Mononuclear cell (primary cell): Measurements from ENCODE around the gene DDX24. TPM values are rescaled to one million over a fixed set of nuclear protein-coding genes. Genes with fewer than 3 reads are reported as not detected.

Source experiments
- H3K27me3 ChIP-seq: 2 replicates; pipeline ENCODE4 v1.6.0; 2011; ENCODE audit warnings: low read length, control low read depth; ENCODE audit not compliant: insufficient read depth
- H3K4me1 ChIP-seq: 2 replicates; pipeline ENCODE4 v1.5.1; 2011; ENCODE audit warnings: mild to moderate bottlenecking, low read length, control low read depth; ENCODE audit not compliant: insufficient read depth
- H3K4me3 ChIP-seq: 2 replicates; pipeline ENCODE4 v1.5.1; 2011; ENCODE audit warnings: mild to moderate bottlenecking, low read length, moderate library complexity
- H3K9me3 ChIP-seq: 2 replicates; pipeline ENCODE4 v1.5.1; 2011; ENCODE audit warnings: low read depth, mild to moderate bottlenecking, control low read depth, low read length
- total RNA-seq: library from RNA; depleted of rRNA; stranded (reverse); fragments of >200 nt; gene quantifications from one replicate; pipeline ENCODE4 v1.2.3, GENCODE V29; 2012

DDX24 gene
- total RNA-seq, 1 donor = 319 TPM

GRCh38 chr14:94051115-94051514 lies 29.9 kb downstream of the DDX24 start:
- no peak overlapping the region for H3K4me3 ChIP-seq
- no peaks in the 10 kb centered on the region for H3K4me1 ChIP-seq
- H3K9me3 ChIP-seq = no peaks in the 10 kb centered on the region
- H3K27me3 ChIP-seq = no peaks in the 10 kb centered on the region

DNA sequence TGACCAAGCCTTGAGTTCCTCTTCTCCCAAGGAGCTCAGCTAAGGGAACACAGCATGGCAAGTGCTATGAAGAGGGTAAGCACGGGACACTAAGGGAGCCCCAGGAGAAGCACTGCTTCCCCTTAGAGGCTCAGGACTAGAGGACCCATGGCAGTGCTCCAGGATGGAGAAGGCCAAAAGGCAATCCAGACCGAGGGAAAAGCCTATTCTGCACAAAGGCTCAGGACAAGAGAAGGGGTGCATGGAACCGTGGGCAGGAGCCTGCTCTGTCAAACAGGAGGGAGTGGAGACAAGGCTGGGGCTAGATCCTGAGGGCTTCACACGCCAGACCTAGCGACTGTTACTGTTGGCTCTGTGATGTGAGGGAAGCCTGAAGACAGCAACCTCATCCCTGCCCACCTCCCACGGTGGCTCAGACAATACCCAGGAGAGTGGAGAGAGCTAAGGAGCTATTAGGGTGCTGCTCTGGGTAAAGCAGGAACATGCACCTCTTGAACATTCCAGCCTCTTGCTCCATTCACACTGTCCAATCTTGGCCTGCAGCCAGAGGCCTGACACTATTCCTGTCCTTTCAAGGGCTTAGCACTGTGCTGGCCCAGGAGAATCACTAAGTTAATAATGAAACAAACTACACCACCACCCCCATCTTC lies 30.6 kb downstream of the DDX24 start:
- H3K4me3 ChIP-seq = no peak overlapping the region
- no peaks in the 10 kb centered on the region for H3K27me3 ChIP-seq
- no peaks in the 10 kb centered on the region for H3K9me3 ChIP-seq
- no peaks in the 10 kb centered on the region for H3K4me1 ChIP-seq

DNA sequence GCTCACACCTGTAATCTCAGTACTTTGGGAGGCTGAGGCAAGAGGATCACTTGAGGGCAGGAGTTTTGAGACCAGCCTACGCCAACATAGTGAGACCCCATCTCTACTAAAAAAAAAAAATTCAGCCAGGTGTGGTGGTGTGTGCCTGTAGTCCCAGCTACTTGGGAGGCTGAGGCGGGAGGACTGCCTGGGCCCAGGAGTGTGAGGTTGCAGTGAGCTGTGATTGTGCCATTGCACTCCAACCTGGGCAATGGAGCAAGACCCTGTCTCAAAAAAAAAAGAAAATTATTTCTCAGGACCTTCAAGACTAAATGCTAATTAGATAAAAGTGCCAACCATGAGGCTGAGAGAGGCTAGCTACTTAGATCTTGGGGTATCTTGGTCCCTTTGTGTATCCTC lies 31.4 kb downstream of the DDX24 start:
- no peaks in the 10 kb centered on the region for H3K4me1 ChIP-seq
- no peaks in the 10 kb centered on the region for H3K27me3 ChIP-seq
- H3K9me3 ChIP-seq = no peaks in the 10 kb centered on the region
- no peak overlapping the region for H3K4me3 ChIP-seq

GRCh38 chr14:94048691-94049624 lies 32.0 kb downstream of the DDX24 start:
- Histone ChIP-seq H3K4me3 (no peak overlapping the region), H3K9me3 (no peaks in the 10 kb centered on the region), H3K27me3 (no peaks in the 10 kb centered on the region), H3K4me1 (no peaks in the 10 kb centered on the region)

- Histone ChIP-seq H3K27me3 (no peaks in the 10 kb centered on the region), H3K4me1 (no peaks in the 10 kb centered on the region), H3K9me3 (no peaks in the 10 kb centered on the region), H3K4me3 (no peak overlapping the region)
These were observed 33.4 kb downstream of the DDX24 start for GRCh38 chr14:94047581-94047980.

- H3K4me3 ChIP-seq = no peak overlapping the region
- no peaks in the 10 kb centered on the region for H3K9me3 ChIP-seq
- H3K4me1 ChIP-seq = no peaks in the 10 kb centered on the region
- no peaks in the 10 kb centered on the region for H3K27me3 ChIP-seq
These were observed 34.2 kb downstream of the DDX24 start for GRCh38 chr14:94046696-94047250.

DNA sequence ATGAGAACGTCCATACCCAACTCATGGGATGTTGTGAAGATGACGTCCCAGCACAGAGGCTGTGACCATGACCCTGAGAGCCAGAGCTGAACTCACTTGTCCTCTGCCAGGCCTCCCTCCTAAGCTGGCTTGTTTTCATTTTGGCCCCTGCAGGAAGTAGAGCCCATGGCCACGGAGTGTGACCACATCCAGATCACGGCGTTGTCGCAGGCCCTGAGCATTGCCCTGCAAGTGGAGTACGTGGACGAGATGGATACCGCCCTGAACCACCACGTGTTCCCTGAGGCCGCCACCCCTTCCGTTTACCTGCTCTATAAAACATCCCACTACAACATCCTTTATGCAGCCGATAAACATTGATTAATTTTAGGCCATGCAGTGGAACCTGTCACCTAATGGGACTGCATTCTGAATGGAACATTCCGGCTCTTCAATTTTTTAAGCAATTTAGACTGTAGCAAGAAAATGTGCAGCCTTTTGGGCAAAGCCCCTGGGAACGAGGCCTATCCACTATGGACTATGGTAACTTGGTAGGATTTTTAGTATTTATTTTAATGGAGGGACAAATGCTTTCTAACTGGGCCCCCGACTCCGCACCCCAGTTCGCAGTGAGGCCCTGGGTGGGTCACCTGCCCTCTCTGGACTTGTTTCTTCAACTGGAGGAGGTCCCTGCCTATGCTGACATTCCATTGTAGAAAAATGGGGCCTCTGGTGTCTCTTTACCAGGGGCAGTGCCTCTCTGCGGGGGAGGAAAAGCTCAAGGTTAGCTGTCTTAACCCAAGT lies 35.2 kb downstream of the DDX24 start:
- Histone ChIP-seq H3K4me1 (no peaks in the 10 kb centered on the region), H3K9me3 (no peaks in the 10 kb centered on the region), H3K27me3 (no peaks in the 10 kb centered on the region)

DNA sequence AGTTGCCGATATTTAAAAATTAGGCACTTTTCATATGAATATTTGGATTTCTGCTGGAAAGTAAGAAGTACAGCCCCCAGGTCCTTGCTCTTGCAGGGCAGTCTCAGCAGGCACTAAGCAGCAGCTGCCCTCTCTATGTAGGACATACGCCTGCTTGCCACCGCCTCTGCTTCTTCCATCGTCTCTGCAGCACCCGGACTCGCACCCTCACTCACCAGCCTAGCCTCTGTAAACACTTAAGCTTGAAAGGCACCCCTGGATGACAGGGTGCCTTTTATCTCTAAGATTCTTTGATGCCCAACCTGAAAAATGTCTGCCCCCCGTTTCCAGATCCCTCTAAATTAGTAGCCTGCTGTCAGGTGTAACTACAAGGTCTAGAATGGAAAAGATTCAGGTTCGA lies 35.9 kb downstream of the DDX24 start:
- H3K4me1 ChIP-seq = no peaks in the 10 kb centered on the region

More for the DNA sequence above, 35.2 kb downstream of the DDX24 start:
- no peak overlapping the region for H3K4me3 ChIP-seq

DNA sequence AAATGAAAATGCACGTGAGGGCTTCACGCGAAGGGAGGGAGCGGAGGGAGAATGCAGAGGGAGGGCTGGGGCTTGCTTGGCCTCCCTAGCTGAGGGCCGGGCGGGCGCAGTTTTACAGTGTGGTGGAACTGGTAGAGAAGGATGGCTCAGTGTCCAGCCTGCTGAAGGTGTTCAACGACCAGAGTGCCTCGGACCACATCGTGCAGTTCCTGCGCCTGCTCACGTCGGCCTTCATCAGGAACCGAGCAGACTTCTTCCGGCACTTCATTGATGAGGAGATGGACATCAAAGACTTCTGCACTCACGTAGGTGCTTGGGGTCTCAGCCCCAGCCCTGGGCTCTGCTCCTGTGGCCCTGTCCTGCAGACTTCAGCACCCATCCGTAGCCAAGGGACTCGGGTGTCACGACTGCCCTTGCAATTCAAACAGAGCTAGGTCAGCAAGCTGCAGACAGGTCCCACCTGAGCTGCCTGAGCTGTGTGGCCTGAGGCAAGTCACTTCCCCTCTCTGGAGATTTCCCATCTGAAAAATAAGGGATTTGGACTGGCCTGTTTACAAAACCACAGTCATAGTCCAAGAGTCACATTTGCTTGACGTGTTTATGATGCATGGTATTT lies 36.4 kb downstream of the DDX24 start:
- Histone ChIP-seq H3K27me3 (no peaks in the 10 kb centered on the region), H3K4me3 (no peak overlapping the region), H3K4me1 (no peaks in the 10 kb centered on the region), H3K9me3 (no peaks in the 10 kb centered on the region)

More for the DNA sequence above, 35.9 kb downstream of the DDX24 start:
- H3K4me3 ChIP-seq = no peak overlapping the region
- H3K27me3 ChIP-seq = no peaks in the 10 kb centered on the region
- no peaks in the 10 kb centered on the region for H3K9me3 ChIP-seq

- H3K4me3 ChIP-seq = no peak overlapping the region
- H3K4me1 ChIP-seq = no peaks in the 10 kb centered on the region
- no peaks in the 10 kb centered on the region for H3K27me3 ChIP-seq
- H3K9me3 ChIP-seq = no peaks in the 10 kb centered on the region
These were observed 37.1 kb downstream of the DDX24 start for GRCh38 chr14:94043756-94044475.

DNA sequence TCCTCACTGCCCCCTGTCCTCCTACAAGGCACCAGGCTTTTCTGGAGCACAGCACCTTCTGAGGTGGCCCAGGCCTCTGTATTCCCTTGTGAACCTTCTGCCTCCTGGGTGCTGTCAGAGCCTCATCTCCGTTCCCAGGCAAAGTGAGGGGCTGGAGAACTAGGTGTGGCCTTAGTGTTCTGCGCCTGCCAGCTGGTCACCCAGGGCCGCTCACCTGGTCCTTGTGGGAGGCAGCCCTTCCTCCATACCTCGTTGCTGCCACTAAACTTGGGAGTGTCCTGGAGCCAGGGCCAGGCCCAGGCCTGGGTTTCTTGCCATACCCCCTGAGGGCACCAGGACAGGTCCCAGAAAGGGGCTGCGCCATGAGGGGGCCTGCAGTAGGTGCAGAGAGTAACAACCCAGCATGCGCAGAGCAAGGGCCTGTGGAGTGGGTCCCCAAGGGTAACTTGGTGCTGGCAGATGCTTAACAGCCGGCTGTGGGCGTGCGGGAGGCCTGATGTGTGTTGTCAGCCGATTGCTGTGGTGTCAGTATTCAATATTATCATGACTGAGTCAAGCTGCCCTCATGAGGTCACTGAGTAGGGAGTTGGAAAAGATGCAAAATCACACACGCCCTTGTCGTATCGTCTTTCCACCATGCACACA lies 37.8 kb downstream of the DDX24 start:
- H3K9me3 ChIP-seq = no peaks in the 10 kb centered on the region
- H3K4me3 ChIP-seq = no peak overlapping the region
- H3K27me3 ChIP-seq = no peaks in the 10 kb centered on the region
- no peaks in the 10 kb centered on the region for H3K4me1 ChIP-seq

DNA sequence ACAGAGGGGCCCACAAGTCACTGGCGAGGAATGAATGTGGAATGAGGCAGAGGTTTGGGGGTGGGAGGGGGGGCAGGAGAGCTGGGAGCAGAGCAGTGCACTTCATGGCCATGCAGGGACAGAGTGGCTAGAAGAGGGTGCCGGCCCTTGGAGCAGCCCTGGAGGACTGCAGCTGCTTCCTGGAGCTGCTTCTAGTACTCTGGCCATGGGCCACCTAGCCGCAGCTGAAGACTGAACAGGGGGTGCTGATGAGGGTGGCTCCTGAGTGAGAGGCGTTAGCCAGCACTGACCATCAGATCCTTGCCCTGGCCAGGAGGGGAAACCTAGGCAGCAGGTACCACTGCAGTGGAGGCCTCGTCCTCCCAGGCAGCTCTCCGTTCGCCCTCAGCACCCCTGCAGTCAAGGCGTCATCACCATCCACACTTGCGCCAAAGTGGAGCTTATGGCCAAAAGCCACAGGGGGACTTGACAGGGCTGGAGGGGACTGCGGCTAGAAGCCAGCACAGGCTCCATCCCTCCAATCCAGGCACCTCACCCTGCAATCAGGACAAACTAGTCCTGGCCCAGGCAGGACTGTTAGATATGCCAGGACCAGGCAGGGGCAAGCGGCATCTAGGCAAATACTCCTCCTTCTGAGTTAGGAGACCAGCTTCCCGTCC lies 38.4 kb downstream of the DDX24 start:
- Histone ChIP-seq H3K27me3 (no peaks in the 10 kb centered on the region), H3K9me3 (no peaks in the 10 kb centered on the region), H3K4me1 (no peaks in the 10 kb centered on the region), H3K4me3 (no peak overlapping the region)

DNA sequence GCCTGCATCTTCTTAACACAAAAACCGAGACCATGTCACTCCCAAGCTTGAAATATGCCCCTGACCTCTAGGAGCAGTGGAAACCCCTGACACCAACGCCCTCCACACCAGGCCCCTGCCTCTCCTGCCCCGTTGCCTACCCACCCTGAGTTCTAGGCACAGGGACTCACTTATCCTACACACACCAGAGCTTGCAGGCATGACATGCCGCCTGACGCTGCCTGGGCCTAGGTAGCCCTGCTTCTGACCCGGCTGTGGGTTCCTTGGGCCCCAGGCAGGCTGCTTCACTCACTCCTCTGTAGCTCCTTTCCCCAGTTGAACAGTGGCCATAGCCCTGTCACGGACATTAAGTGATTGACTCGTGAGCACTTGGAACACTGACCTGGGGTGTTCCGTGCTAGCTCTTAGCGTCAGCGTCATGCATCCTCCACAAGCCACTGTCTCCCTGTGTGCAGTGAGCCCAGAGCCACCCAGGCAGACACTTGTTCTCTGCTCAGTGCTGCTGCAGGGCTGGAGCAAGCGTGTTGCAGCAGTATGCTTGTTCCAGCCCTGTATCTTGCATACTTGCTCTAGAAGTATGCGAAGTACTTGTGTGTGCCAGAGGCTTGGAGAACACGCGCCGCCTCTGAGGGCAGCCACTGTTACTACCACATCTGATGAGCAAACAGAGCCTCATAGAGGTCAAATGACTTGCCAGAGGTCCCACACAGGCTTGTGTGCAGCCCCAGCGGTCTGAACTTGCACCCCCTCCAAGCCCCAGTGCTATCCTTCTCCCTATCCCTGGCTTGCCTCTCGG lies 39.3 kb downstream of the DDX24 start:
- Histone ChIP-seq H3K4me1 (no peaks in the 10 kb centered on the region), H3K9me3 (no peaks in the 10 kb centered on the region), H3K4me3 (no peak overlapping the region), H3K27me3 (no peaks in the 10 kb centered on the region)
